HS-27A (cell line): ENCODE results near the gene USP49.
"Not testable (repeated sequence)": the region's sequence is repeated elsewhere in the genome, so short reads cannot be mapped to it uniquely, and the experiment has no call there.

Experiments used
- DNase-seq: peaks from one replicate; pipeline ENCODE4 v3.0.0-alpha.2; 2012; ENCODE audit warnings: low read depth, missing footprints

Gene USP49

DNA sequence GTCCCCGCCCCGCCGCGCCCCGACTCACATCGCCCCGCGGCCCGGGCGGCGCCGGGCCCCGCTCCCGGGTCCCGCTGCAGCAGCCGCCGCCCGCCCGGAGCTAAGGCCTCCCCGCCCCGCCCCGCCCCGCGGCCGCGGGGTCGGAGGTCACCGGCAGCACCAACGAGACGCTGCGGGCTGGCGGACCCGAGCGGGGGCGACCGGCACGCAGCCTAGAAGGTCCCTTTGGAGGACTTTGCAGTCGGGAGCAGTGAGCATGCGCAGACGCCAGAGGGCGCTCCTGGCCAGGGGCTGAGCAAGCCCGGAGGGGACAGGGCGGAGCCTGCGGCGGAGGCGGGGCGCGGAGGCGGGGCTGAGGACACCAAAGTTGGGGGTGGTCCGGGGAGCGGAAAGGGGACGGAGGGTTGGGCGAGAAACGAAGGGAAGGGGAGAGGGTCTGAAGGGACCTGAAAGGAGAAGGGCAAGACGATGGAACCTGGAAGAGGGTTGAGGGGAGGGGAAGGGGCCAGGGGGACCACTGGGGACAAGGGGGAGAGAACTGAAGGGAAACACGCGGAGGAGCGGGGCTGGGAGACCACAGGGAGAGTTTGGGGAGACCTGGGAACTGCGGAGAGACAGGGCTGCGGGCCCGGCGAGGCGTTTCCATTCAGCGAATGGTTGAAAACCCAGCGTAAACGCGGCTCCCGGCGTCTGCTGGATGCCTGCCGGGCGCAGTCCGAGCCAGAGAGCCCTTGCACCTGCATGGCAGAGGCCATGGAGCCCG is 115.2 kb downstream of the USP49 start, which contains the start of gene FRS3:
TSS of gene FRS3 (minus strand) at position 113 of the 763 bp plus-strand sequence. CDS start 2,913 bp downstream, outside the sequence.
- peak; percentile 90 for DNase-seq

DNA sequence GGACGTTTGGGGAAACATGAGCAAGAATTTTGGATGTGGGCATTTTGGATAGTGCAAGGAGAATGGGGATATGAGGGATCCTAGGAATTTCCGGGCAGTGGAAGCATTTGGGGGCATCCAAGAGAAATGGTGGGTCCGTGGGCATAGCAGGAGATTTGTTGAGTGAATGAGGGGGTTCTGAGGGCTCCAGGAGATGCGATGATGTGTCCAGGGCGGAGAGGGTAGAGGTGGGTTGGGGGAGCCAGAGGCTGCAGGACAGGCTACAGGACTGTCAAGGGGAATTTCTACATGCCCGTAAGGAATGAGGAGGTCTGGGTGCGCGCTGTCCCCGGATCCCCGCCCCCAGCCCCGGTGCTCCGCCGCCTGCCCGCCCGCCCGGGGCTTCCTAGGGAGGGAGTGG is 115.8 kb downstream of the USP49 start:
- no peak for DNase-seq

DNA sequence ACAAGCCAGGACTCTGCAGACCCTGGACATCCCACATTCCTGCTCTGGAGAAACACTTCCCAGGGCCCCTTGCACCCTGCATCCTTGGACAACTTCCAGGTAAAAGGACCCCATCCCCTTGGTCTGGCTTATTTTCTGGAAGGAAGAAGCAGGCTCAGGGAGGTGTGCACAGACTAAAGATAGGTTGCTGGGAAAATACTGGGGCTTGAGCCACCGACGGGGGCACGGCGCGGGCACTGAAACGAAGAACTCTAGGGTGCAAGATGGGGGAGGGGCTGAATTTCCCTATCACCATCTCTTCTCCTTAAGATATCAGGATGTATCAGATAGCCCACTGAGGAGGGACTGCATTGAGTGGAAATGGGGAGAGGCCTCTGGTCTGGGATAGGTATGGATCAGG is 116.3 kb downstream of the USP49 start:
- no peak for DNase-seq

DNA sequence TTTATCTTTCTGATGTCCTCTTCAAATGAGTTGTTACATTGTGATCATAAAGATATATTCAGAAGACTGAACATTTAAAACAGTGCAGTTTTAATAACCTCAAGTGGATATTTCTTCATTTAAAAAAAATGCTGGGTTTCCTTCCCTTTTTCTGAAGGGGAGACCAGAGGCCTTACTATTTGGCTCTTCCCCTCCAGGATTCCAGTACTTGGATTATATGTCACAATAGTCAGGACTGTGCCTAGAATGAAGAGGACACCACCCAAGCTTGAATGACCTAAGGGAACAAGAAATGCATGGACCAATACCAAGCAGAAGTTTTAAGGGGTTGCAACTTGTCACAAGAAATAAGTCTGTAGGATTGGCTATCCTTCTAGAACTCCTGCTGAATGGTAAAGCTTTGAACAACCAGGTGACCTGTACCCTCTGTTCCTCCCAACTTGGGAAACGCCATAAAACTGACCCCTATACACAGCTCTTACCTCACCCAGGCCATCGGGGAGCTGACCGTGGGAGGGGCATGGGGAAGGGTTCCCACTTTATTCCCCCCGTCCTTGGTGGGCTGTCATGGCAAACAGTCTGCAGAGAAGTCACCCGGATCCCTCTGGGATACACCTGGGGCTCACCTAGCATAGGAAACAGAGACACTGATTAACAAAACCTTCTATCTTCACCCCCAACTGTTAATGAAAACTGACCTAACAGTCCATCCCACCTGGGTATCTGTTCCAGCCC is 117.5 kb downstream of the USP49 start:
- no peak for DNase-seq

DNA sequence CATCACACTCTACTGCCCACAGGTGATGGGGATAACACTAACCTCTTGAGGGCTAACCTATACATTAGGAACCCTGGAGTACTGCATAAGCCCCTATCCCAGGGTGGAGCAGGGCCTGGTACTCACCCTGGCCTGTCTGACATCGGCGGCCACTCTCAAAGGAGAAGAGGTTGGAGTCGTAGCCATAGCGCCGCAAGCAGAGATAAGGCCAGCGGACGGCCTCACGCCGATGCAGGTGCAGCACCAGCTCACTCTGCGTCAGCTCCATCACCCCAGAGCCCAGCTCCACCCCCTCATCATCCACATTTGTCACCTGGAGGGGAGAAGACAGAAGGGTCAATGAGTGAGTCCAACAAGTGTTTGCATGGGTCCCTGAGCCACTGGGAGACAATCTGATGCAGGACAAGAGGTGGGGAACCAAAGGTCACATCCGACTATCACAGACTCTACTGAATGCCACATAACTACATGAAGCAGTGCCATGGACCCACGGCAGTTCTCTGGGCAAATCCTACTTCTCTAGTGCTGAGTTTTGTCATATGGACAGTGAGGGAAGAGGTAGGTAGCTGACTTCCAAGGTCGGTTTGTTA is 119.8 kb downstream of the USP49 start:
- no peak for DNase-seq

DNA sequence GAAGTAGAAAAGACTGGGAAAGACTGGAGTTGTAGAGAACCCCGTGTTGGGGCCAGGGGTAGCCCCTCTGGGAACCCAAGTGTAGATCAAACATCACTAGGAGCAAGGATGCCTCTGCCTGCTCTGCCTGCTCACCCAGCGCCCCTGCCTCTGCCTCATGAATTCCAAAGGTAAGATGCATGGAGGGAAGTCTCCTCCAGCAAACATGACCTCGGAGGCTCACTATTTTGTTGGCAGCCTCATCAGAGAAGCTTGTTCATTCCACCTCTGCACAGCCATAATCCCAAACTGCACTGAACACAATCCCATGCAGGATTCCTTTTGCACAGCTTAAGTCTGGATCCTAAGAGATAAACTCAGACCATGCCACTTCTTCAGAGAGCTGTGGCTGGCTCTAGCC is 120.3 kb downstream of the USP49 start:
- no peak for DNase-seq

DNA sequence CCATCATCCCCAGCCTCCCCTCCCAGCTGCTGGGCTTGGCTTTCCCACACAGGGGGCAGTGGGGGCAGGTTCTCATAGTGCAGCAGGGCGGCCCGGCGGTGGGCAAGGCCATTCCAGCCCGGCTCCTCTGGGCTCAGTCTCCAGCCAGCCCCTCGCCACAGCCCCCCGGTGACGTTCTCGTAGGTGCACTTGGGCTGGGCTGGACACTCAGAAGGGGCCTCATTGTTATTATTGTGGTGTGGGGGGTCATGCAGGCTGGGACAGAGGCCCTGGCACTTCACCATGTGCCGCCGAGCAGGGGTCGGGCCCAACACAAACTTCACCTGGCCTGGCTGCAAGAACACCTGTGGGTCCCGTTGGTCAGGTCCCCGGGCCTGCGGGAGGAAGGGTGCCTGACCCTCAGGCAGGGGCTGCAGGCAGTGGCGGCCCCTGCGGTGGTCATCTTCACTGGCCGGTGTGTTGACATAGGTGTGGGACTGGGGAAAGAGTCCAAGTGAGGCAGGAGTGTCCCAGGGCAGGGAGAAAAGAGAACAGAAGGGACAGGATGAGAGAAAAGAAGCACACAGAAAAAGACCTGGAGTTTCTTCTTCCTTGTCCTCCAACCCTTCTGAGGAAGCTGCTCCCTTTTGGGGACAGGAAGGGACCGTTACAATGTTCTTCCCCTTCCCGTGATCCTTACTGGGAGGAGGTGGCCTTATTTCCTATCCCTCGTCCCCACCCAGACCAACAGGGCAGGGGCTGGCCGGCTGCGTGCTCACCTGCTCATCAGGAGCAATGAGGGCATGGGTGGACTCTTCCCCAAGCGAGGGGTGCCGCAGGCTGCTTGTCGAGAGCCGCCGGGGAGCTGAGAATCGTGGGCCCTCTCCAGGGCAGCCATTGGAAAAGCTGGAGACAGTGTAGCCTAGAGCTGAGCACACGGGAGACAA is 123.9 kb downstream of the USP49 start:
- no peak for DNase-seq

DNA sequence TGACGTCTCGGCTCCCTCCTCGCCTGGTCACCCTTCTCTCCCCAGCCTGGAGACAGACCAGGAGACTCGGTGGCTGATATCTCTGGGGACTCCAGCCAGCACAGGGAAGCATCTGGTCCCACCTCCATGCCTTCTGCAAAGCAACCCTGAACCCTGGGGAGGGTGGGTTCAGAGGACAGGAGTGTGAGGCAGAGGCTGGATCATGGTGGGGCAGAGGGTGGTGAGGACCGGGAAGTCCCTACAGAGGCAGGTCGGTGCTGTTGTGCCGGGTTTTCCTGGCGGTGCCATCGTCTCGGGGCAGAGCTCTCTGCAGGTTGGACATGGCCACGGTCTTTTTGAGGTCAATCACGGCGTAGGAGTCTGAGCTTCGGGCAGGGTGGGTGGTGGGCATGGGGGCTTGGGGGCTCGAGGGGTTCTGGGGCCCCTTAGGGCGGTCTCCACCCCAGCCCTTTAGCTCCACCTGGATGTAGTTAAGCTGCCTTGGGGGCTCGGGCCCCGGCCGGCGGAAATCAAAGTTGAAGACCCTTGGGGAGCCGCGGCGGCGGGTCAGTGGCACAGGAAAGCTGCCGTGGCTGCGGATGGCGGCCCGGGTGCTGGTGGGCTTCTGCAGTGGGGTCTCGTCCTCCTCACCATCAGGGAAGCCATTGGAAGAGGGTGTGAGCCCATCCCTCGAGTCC is 124.7 kb downstream of the USP49 start:
- no peak for DNase-seq

DNA sequence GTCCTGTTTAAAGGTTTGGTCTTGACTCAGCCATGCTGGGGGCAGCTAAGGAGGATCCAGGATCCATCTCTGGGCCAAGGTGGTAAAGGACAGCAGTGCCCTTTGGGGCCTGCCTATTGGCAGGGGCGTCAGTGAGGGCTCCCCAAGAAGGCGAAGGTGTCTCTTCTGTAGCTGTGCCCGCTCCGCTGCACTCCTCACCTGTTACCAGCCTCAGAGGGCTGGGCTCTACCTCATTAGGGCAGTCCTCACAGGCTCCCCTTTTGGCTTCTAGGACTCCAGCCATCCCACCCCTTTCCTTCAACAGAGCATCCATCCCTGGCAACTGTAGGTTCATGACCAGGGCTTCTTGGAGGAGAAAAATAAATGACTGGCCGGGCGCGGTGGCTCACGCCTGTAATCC is 125.8 kb downstream of the USP49 start:
- no peak for DNase-seq

DNA sequence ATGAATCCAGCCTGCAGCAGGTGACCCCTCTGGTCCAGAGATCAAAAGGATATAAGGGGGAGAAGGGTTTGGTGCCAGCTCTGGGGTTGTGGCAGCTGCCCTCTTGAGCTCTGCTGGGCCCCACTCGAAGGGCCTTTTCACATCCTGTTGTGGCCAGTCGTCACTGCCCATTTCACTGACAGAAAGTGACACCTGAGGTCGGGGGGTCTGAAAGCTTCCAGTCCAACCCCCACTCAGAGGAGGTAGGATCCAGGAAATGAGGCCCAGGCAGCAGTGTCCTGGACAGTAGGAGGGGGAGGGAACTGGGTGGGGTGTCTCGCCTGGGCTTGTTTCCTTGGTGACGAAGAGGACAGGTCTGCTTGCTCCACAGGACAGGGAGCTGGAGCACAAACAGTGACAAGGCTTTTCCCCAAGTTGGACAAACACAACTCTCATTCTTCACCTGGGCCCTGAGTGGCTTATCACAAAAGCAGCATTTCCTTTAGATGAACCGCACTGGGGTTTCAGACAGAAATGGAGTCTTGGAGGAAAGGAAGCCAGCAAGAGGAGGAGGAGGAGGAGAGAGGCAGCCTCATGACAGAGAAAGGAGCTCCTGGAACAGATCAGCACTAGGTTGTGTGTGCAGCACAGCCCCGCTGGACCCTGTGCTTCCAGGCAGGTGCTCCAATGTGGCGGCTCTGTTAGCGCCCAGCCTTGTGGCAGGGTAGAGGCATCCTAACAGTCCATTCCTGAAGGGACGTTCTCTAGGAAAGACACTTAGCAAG is 126.4 kb downstream of the USP49 start:
- no peak for DNase-seq

DNA sequence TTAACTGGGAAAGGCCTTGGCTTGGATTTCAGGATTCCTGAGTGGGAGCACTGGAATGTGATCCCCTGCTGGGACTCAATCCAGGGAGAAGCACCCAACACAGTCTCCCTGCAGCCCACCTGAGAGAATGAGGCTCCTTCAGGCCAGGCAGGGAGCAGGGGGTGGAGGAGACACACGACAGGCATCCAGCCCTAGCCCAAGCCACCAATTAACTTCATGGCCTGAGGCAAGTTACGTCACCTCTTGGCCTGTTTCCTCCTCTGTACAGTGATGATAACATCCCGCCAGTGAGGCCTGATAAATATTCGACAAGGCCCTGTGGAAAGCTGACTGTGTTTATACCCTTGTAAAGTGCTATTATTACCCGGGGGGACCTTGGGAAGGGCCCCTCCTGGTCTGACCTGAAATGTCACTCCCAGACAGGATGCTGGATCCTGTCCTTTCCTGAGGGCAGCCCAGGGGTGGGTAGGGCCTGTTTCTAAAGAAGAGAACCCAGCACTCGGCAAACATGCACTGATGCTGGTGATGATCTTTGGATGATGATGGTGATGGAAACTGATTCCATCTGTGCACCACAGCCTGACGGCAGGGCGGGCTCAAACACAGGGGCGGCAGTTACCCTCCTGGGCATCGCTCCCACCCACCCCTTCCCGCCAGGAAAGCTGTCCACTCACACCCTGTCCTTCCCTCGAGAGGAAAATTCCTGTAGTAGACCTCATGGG is 127.9 kb downstream of the USP49 start:
- DNase-seq, result no peak

DNA sequence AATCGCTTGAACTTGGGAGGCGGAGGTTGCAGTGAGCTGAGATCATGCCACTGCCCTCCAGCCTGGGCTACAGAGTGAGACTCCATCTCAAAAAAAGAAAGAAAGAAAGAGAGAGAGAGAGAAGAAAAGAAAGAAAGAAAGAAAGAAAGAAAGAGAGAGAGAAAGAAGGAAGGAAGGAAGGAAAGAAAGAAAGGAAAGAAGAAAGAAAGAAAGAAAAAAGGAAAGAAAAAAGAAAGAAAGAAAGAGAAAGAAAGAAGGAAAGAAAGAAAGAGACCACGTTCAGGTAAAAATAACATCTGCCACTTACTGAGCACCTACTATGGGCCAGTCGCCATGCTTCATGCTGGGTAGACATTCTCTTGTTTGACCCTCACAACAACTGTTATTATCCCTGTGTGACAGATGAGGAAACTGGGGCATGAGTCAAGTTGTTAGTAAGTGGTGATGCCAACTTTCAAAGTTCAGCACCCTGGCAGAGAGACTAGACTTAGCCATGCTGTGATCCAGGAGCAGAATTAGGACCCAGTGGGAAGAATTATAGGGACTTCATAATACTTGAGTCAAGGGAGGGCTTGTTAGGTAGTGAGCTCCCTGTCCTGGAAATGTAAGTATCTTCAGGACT is 129.0 kb downstream of the USP49 start:
- DNase-seq, result not testable (repeated sequence)

DNA sequence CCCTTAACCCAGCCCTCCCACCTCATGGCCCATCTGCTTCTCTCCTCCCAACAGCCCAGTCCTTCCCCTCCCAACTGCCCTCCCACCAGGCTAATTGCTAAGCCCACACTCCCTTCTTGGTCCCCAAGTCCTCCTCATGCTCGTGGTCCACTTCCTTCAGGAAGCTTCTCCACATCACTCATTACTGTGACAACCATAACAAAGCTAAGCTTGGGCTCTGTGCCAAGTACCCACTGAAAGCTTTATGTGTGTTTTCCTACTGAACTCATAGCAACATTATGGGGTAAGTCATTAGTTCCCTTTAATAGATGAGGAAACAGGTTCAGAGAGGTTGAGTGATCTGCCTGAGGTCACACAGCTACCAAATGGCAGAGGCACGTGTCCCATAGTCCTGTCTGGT is 131.7 kb downstream of the USP49 start:
- no peak for DNase-seq

DNA sequence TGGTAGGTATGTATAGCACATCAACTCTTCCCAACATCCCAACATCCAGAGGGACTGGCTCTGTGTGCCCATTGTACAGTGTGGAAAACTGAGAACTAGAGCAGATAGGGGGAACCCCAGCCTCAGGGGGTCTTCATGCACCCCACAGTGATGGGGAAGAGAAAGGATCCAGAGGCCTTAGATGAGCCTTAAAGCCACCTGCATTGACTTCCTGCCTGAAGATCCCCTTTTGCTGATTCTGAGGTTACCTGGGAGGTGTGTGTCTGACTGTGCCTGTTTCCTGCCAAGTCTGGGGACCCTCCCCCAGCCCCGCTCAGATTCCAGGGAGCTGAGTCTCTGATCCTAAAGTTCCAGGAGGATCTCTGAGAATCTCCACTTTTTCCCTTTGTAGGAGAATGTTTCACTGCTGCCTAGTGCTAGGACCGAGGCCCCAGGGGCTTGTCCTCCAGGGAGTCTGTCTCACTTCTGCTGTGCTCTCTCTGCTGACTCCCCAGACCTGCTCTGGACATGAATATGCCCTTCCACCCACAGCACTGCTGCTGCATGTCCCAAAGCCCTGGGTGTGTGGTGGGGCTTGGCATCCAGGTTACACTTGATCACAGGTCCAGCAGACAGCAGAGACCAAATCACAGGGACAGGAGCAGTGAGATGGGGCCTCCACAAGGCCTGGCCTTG is 135.1 kb downstream of the USP49 start:
- no peak for DNase-seq

DNA sequence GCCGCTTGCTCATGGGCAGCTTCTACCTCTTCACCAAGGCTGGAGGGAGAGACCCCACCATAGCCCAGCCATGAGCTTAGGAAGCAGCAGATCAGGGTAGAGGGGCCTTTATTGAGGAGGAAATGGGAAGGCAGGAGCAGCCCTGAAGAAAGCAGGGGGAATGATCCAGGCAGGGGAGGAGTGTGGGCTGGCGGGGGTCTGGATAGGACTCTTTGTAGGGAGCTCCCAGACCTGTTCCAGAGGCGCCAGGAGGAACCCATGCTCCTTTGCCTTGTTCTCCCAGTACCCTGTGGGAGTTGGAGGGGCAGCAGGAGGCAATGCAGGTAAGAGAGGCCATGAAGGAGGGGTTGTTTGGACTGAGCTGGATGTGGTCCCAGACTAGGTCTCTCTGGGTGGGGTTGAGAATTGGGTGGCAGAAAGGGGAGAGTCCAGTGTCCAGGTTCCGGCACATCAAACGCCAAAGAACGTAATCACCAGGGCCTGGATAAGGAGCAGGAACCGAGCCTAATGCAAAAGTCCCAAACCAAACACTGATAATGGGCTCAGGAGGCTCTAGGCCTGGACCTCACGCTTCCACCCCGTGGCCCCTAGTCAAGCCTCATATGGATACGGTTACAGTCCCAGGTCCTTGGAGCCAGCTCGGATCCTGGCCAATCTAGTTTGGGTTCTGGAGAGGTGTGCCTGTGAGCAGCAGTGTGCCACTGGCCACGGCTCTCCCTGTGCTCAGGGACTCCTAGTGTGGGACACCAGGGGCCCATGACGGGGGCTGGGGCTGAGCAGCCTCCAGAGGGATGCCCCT is 135.9 kb downstream of the USP49 start:
- DNase-seq, result no peak

DNA sequence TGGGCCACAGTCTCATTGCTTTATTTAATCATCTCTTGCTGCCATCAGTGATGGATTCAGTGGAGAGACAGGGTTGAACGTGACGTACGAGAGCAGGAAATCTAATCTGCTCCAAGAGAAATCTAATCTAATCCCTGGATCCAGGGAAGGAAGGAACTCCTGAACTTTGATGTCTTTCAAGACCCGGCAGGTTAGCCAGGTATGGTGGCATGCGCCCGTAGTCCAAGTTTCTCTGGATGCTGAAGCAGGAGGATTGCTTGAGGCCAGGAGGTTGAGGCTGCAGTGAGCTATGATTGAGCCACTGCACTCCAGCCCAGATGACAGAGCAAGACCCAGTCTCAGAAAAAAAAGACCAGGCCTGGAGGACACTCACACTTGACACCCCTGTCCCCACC is 136.5 kb downstream of the USP49 start:
- DNase-seq, result no peak

DNA sequence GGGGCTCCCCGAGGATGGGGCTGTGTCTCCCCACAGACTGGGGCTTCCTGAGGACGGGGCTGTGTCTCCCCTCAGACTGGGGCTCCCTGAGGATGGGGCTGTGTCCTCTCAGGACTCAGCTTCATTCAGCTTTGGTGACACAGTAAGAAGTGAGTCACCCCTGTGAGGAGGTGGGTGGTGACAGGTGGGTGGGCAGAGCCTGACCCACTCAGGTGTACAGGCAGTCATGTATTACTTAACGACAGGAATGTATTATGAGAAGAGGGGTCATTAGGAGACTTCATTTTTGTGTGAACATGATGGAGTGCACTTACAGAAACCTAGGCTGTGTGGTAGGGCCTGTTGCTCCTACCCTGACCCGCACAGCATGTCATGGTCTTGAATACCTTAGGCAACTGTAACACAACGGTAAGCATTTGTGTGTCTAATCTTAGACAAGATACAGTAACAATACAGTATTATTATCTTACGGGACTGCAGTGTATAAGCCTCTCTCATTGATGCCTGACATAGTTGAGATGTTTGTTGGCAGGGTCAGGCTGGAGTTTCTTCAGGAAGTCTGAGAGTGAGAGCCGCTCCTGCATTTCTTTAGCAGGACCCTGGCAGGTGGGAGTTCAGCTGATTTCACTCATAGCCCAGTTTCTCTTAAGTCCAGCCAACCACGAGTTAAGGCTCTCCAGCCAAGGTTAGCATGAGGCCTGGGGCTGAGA is 137.1 kb downstream of the USP49 start:
- no peak for DNase-seq
